Duodenal mucosa (tissue), 2 donors: ENCODE data around the gene AFG1L.

Source experiments
- H3K27ac ChIP-seq: one replicate; pipeline ENCODE4 v1.7.0; 2013; ENCODE audit warnings: low read depth, low read length
- H3K27me3 ChIP-seq, 2 donors: one replicate each; pipeline ENCODE4 v1.7.0; 2013; ENCODE audit warnings: low read length in 2 of 2, control low read depth in 1 of 2; ENCODE audit not compliant: insufficient read depth in 2 of 2, control insufficient read depth in 1 of 2
- H3K36me3 ChIP-seq, 2 donors: one replicate each; pipeline ENCODE4 v1.7.0; 2013; ENCODE audit warnings: low read length in 2 of 2, control low read depth in 1 of 2; ENCODE audit not compliant: insufficient read depth in 2 of 2, control insufficient read depth in 1 of 2
- H3K4me1 ChIP-seq, 2 donors: one replicate each; pipeline ENCODE4 v1.7.0; 2013; ENCODE audit warnings: low read length in 2 of 2, control low read depth in 1 of 2; ENCODE audit not compliant: insufficient read depth in 2 of 2, control insufficient read depth in 1 of 2
- H3K4me3 ChIP-seq, 2 donors: one replicate each; pipeline ENCODE4 v1.7.0; 2013; ENCODE audit warnings: low read length in 2 of 2, low read depth in 1 of 2
- H3K9ac ChIP-seq, 2 donors: one replicate each; pipeline ENCODE4 v1.7.0; 2013; ENCODE audit warnings: low read length in 2 of 2, low read depth in 1 of 2
- H3K9me3 ChIP-seq, 2 donors: one replicate each; pipeline ENCODE4 v1.7.0; 2013; ENCODE audit warnings: low read length in 2 of 2, control low read depth in 1 of 2; ENCODE audit not compliant: control insufficient read depth in 1 of 2

AFG1L gene

GRCh38 chr6:108565091-108565766, 270.4 kb downstream of the AFG1L start:
- peak overlapping the region; percentile 52 for H3K27ac ChIP-seq
- H3K36me3 ChIP-seq: peaks cover 19 to 21% of the 10 kb centered on the region in 2 donors
- H3K27me3 ChIP-seq: no peaks in the 10 kb centered on the region
- peak overlapping the region; percentile 0 to 53 for H3K4me3 ChIP-seq
- H3K4me1 ChIP-seq: peaks cover 39 to 43% of the 10 kb centered on the region in 2 donors
- peak overlapping the region in 1 of 2 donors; percentile 28 for H3K9ac ChIP-seq
- no peaks in the 10 kb centered on the region for H3K9me3 ChIP-seq

GRCh38 chr6:108565893-108566292, 271.0 kb downstream of the AFG1L start:
- no peaks in the 10 kb centered on the region for H3K9me3 ChIP-seq
- H3K27me3 ChIP-seq: no peaks in the 10 kb centered on the region
- no peak overlapping the region for H3K9ac ChIP-seq
- H3K4me3 ChIP-seq: peak overlapping the region in 1 of 2 donors; percentile 53
- peak overlapping the region; percentile 52 for H3K27ac ChIP-seq
- H3K4me1 ChIP-seq: peaks cover 39 to 43% of the 10 kb centered on the region in 2 donors
- H3K36me3 ChIP-seq: peaks cover 21 to 26% of the 10 kb centered on the region in 2 donors

- no peaks in the 10 kb centered on the region for H3K27me3 ChIP-seq
- peak overlapping the region; percentile 5 for H3K27ac ChIP-seq
- H3K36me3 ChIP-seq: peaks cover 21 to 30% of the 10 kb centered on the region in 2 donors
- H3K9me3 ChIP-seq: no peaks in the 10 kb centered on the region
- no peak overlapping the region for H3K9ac ChIP-seq
- H3K4me3 ChIP-seq: peak overlapping the region in 1 of 2 donors; percentile 8
- H3K4me1 ChIP-seq: peaks cover 39 to 43% of the 10 kb centered on the region in 2 donors
Observed at GRCh38 chr6:108566406-108566805, 271.6 kb downstream of the AFG1L start.

- no peak overlapping the region for H3K27ac ChIP-seq
- no peaks in the 10 kb centered on the region for H3K27me3 ChIP-seq
- peaks cover 27 to 39% of the 10 kb centered on the region in 2 donors for H3K36me3 ChIP-seq
- no peak overlapping the region for H3K4me3 ChIP-seq
- H3K4me1 ChIP-seq: peaks cover 28 to 34% of the 10 kb centered on the region in 2 donors
- H3K9me3 ChIP-seq: no peaks in the 10 kb centered on the region
- no peak overlapping the region for H3K9ac ChIP-seq
Observed at GRCh38 chr6:108568101-108568500, 273.2 kb downstream of the AFG1L start.

- Histone ChIP-seq H3K27me3 (no peaks in the 10 kb centered on the region), H3K9ac (no peak overlapping the region), H3K27ac (no peak overlapping the region), H3K36me3 (peaks cover 27 to 39% of the 10 kb centered on the region in 2 donors), H3K4me3 (no peak overlapping the region), H3K4me1 (peaks cover 23 to 34% of the 10 kb centered on the region in 2 donors), H3K9me3 (no peaks in the 10 kb centered on the region)
Observed at GRCh38 chr6:108568551-108569305, 273.9 kb downstream of the AFG1L start.

- H3K4me1 ChIP-seq: peaks cover 14 to 30% of the 10 kb centered on the region in 2 donors
- H3K4me3 ChIP-seq: no peak overlapping the region
- peaks cover 27 to 39% of the 10 kb centered on the region in 2 donors for H3K36me3 ChIP-seq
- H3K27ac ChIP-seq: no peak overlapping the region
- no peak overlapping the region for H3K9ac ChIP-seq
- H3K27me3 ChIP-seq: no peaks in the 10 kb centered on the region
- H3K9me3 ChIP-seq: no peaks in the 10 kb centered on the region
Observed at GRCh38 chr6:108570517-108570916, 275.7 kb downstream of the AFG1L start.

- no peak overlapping the region for H3K4me3 ChIP-seq
- no peak overlapping the region for H3K27ac ChIP-seq
- peaks cover 27 to 33% of the 10 kb centered on the region in 2 donors for H3K4me1 ChIP-seq
- H3K36me3 ChIP-seq: peaks cover 8 to 31% of the 10 kb centered on the region in 2 donors
- no peaks in the 10 kb centered on the region for H3K27me3 ChIP-seq
- H3K9me3 ChIP-seq: no peaks in the 10 kb centered on the region
- no peak overlapping the region for H3K9ac ChIP-seq
Observed at GRCh38 chr6:108574457-108575141, 279.7 kb downstream of the AFG1L start.
